Measurements from ENCODE around the gene IRF2BPL.

- TF ChIP-seq POLR2AphosphoS5 (IDR thresholded peaks at IDR 0.05; ENCODE audit: low read depth, low read length) (no peak), POLR2A (IDR thresholded peaks at IDR 0.05; ENCODE audit: low read depth, low read length) (no peak)
These were observed 14.4 kb downstream of the IRF2BPL start for GRCh38 chr14:77014004-77014604.
